MCF 10A (cell line): ENCODE measurements around the gene MEI1. TPM values are rescaled to one million over a fixed set of nuclear protein-coding genes. Genes with fewer than 3 reads are reported as not detected.

Experiments used
- BruUV-seq: library from RNA; stranded (reverse); fragments of 400-500 nt; replicated peaks from 2 replicates; lab custom pipeline; 2021; lab: Mats Ljungman, UMichigan
- CTCF ChIA-PET: fragments of 300-600 bp; sonication (Branson Sonifier 250); formaldehyde crosslinking; extraction: SDS; loops from one replicate; lab custom pipeline; 2021; ENCODE audit warnings: antibody characterized with exemption, inconsistent platforms; lab: Yijun Ruan, JAX
- POLR2A ChIA-PET: fragments of 300-600, 350-650 bp; sonication (Branson Sonifier 250); formaldehyde crosslinking; extraction: SDS; loops from one replicate; lab custom pipeline; 2020; ENCODE audit warnings: antibody characterized with exemption, inconsistent platforms; lab: Yijun Ruan, JAX
- DNase-seq: peaks from one replicate; pipeline ENCODE4 v3.0.0-alpha.2; 2018; ENCODE audit not compliant: unreplicated experiment
- H3K27ac Mint-ChIP-seq: one replicate; pipeline ENCODE4 v1.8.0; 2022; ENCODE audit warnings: mild to moderate bottlenecking, low read depth, mixed read lengths; ENCODE audit not compliant: unreplicated experiment
- H3K27me3 Mint-ChIP-seq: one replicate; pipeline ENCODE4 v1.8.0; 2022; ENCODE audit warnings: mixed read lengths; ENCODE audit not compliant: insufficient read depth, unreplicated experiment
- H3K36me3 Mint-ChIP-seq: one replicate; pipeline ENCODE4 v1.8.0; 2022; ENCODE audit warnings: mild to moderate bottlenecking, moderate library complexity, mixed read lengths; ENCODE audit not compliant: insufficient read depth, unreplicated experiment
- H3K4me1 Mint-ChIP-seq: one replicate; pipeline ENCODE4 v1.8.0; 2022; ENCODE audit warnings: mixed read lengths; ENCODE audit not compliant: insufficient read depth, unreplicated experiment
- H3K4me3 Mint-ChIP-seq: one replicate; pipeline ENCODE4 v1.8.0; 2022; ENCODE audit warnings: mild to moderate bottlenecking, moderate library complexity, mixed read lengths; ENCODE audit not compliant: unreplicated experiment
- H3K9me3 Mint-ChIP-seq: one replicate; pipeline ENCODE4 v1.8.0; 2022; ENCODE audit warnings: mixed read lengths; ENCODE audit not compliant: unreplicated experiment
- intact Hi-C: fragments of 100-400 bp; cut with micrococcal nuclease; formaldehyde crosslinking; loops from 2 replicates; pipeline ENCODE4 v1.14.1; 2022
- total RNA-seq: library from RNA; stranded (reverse); gene quantifications from 2 replicates; pipeline ENCODE4 v1.2.3, GENCODE V29; 2022
- TF ChIP-seq, protein P1 (sequence below): fragments of 200-600 bp; IDR thresholded peaks from one replicate; pipeline ENCODE4 v1.8.0; 2022; ENCODE audit warnings: antibody characterized with exemption, mild to moderate bottlenecking; ENCODE audit not compliant: unreplicated experiment

The MEI1 gene
- total RNA-seq, 1 experiment from 2014 or later, result not detected

DNA sequence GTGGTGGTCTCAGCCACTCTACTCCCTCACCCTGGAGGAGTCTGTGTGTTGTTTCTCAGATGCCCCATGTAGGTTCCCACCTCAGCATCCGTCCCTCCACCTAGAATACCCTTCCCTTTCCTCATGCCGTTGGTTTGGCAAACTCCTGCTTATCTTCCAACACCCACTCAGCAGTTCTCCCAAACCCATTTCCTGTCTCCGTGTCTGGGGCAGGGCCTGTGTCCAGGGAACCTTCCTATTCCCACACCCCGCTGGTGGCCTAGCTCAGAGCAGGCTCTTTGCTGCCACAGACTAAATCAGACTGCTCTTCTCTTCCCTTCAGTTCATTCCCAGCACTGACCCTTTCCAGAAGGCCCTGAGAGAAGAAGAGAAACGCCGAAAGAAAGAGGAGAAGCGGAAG is 126.1 kb downstream of the MEI1 start:
- CTCF ChIA-PET, result interaction anchor here (0.6 to 1.3 kb wide), 2 partner anchors 128 to 596 kb away, joined by 3 to 4 read pairs; no protein-coding TSS in a partner anchor
- Mint-ChIP-seq H3K27me3 (no peaks in the 10 kb centered on the region), H3K27ac (no peak overlapping the region), H3K9me3 (no peaks in the 10 kb centered on the region), H3K36me3 (no peaks in the 10 kb centered on the region), H3K4me3 (no peak overlapping the region), H3K4me1 (no peaks in the 10 kb centered on the region)
- intact Hi-C loops, result no loop called here
- DNase-seq, result no peak
- POLR2A ChIA-PET, result interaction anchor here (0.7 to 1.2 kb wide), 3 partner anchors 9 to 162 kb away, joined by 3 to 6 read pairs (median 3); no protein-coding TSS in a partner anchor
- TF ChIP-seq, protein P1, sequence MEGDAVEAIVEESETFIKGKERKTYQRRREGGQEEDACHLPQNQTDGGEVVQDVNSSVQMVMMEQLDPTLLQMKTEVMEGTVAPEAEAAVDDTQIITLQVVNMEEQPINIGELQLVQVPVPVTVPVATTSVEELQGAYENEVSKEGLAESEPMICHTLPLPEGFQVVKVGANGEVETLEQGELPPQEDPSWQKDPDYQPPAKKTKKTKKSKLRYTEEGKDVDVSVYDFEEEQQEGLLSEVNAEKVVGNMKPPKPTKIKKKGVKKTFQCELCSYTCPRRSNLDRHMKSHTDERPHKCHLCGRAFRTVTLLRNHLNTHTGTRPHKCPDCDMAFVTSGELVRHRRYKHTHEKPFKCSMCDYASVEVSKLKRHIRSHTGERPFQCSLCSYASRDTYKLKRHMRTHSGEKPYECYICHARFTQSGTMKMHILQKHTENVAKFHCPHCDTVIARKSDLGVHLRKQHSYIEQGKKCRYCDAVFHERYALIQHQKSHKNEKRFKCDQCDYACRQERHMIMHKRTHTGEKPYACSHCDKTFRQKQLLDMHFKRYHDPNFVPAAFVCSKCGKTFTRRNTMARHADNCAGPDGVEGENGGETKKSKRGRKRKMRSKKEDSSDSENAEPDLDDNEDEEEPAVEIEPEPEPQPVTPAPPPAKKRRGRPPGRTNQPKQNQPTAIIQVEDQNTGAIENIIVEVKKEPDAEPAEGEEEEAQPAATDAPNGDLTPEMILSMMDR, result no peak
- BruUV-seq, result no TSS peak

DNA sequence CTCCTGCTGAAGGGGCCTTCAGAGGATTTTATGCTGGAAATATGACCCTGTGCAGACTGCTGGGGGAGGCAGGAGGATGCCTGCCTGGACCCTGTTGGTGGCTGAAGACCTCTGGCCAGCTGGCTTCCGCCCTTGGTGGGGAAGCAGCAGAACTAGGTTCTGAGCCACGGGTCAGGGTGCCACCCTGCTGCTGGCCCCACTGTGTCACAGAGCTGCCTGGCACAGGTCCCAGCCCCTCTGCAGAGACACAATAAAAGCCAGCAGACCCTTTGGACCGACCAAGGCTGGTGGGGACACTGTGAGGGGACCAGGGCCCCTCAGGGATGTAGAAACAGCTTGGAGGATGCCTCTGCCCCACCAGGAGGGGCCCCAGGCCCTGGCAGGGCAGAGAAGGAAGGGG is 126.7 kb downstream of the MEI1 start:
- TF ChIP-seq, protein P1, result no peak
- no peaks in the 10 kb centered on the region for H3K27me3 Mint-ChIP-seq
- no peak for DNase-seq
- H3K4me3 Mint-ChIP-seq, result no peak overlapping the region
- intact Hi-C loops, result no loop called here
- ChIA-PET CTCF (interaction anchor here (0.5 to 1.3 kb wide), 2 partner anchors 87 to 129 kb away, joined by 3 to 4 read pairs; no protein-coding TSS in a partner anchor), POLR2A (interaction anchor here (0.7 to 1.2 kb wide), 4 partner anchors 8 to 163 kb away, joined by 3 to 6 read pairs (median 4); no protein-coding TSS in a partner anchor)
- H3K4me1 Mint-ChIP-seq, result no peaks in the 10 kb centered on the region
- H3K36me3 Mint-ChIP-seq, result no peaks in the 10 kb centered on the region
- no peak overlapping the region for H3K27ac Mint-ChIP-seq
- no peaks in the 10 kb centered on the region for H3K9me3 Mint-ChIP-seq
- no TSS peak for BruUV-seq

DNA sequence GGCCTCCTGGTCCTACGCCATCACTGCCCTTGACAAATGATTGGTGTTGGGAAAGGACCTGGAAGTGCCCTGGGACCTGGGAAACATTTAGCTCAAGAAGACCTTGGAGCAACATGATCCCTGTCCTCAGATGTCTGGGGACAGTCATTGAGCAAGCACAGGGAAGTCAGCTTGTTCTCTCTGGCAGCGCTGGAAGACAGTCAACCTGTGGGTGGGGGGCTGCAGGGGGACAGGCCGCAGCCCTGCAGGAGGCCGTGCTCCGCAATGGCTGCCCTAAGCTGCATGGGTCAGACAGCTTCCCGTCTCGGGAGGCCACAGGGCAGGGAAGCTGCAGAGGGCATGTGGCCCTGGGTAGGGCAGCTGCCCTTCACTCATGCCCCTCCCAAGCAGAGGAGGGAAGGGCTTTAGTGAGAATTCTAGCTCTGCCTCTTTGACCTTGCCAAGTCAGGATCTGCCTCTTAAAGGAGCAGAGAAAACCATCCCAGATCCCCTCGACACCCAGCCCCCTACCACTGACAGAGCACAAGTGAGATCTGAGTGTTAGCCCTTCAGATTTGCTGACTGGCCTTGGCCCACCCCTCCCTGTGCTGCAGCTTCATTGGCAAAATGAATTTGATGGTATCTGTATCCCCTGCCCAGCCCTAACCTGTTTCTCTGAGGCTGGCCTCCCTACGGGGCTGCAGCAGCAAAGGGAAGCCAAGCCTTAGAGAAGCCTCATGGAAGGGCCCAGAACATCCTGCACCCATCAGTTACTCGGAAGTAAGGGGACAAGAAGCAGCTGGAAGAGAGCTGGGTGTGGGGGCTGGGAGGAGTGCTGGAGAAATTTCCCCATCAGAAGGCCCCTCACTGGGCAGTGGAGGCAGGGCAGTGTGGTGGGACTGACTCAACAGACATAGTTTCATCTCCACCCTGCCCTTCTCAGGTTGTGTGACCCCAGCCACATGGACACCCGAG is 127.4 kb downstream of the MEI1 start:
- intact Hi-C loops, result no loop called here
- H3K4me1 Mint-ChIP-seq, result no peaks in the 10 kb centered on the region
- TF ChIP-seq, protein P1, result no peak
- H3K27me3 Mint-ChIP-seq, result no peaks in the 10 kb centered on the region
- ChIA-PET POLR2A (interaction anchor here (0.6 to 1.2 kb wide), 5 partner anchors 8 to 138 kb away, joined by 3 to 5 read pairs (median 3); partner anchors contain the start of genes CENPM and SNU13), CTCF (interaction anchor here (0.5 to 1.4 kb wide), 6 partner anchors 30 to 130 kb away, joined by 3 to 5 read pairs (median 4); no protein-coding TSS in a partner anchor)
- no peak overlapping the region for H3K4me3 Mint-ChIP-seq
- no peak overlapping the region for H3K27ac Mint-ChIP-seq
- H3K36me3 Mint-ChIP-seq, result no peaks in the 10 kb centered on the region
- H3K9me3 Mint-ChIP-seq, result no peaks in the 10 kb centered on the region
- no peak for DNase-seq
- BruUV-seq, result no TSS peak

DNA sequence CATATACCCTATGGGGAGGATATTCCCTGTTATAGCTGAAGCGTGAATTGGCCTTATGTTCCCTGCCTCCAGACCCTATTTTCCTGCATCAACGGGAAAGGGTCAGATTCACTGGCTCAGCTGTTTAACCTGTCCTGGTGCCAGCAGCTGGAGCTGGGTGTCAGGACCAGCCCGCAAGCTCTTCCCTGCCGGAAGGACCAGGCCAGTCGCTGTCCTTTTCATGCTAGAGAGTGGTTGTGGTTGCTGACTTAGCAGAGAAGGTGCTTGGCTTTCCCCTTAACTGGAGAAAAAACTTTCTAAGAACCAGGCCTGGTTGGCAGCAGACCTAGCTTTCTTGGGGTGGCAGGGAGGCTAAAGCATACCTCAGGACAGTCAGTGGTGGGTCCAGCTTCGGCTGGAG is 128.4 kb downstream of the MEI1 start:
- no peaks in the 10 kb centered on the region for H3K9me3 Mint-ChIP-seq
- no peaks in the 10 kb centered on the region for H3K36me3 Mint-ChIP-seq
- CTCF ChIA-PET, result interaction anchor here (0.6 to 1.4 kb wide), 4 partner anchors 30 to 113 kb away, joined by 3 to 5 read pairs (median 4); no protein-coding TSS in a partner anchor
- POLR2A ChIA-PET, result interaction anchor here (0.8 kb wide), 1 partner anchor 28 kb away, joined by 5 read pairs; the partner anchor contains the start of gene CCDC134
- no peaks in the 10 kb centered on the region for H3K27me3 Mint-ChIP-seq
- no peak for DNase-seq
- TF ChIP-seq, protein P1, result no peak
- BruUV-seq, result no TSS peak
- intact Hi-C loops, result no loop called here
- no peak overlapping the region for H3K4me3 Mint-ChIP-seq
- H3K4me1 Mint-ChIP-seq, result no peaks in the 10 kb centered on the region
- H3K27ac Mint-ChIP-seq, result no peak overlapping the region
